GM19025 (cell line): ENCODE results near the gene SH3BGRL2.
"Not testable (repeated sequence)": the region's sequence is repeated elsewhere in the genome, so short reads cannot be mapped to it uniquely, and the experiment has no call there.

Experiments
- ATAC-seq: cut with Tn5 transposase; IDR thresholded peaks from one replicate; pipeline ENCODE4 v1.9.1; 2021; ENCODE audit warnings: mild to moderate bottlenecking, low read depth, moderate library complexity; ENCODE audit not compliant: unreplicated experiment

Gene SH3BGRL2

DNA sequence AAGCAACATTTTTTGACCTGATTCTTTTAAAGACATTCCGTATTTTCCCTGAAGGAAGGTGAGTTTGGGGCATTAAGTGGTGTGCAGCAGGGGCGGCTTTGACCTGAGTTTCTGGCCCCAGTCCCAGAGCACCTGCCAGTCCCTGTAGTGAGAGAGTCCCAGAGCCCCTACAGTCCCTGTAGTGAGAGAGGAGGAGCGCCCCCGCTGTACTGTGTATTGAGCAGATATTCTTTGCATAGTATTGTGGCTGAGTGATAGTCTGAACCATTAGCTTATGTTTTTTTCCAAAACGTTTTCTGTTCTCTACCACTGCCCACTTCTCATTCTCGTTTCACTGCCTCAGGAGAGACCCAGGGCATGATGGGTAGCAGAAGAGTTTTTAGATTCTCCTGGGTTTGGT lies 17.2 kb upstream of the SH3BGRL2 start:
- ATAC-seq, result no peak

DNA sequence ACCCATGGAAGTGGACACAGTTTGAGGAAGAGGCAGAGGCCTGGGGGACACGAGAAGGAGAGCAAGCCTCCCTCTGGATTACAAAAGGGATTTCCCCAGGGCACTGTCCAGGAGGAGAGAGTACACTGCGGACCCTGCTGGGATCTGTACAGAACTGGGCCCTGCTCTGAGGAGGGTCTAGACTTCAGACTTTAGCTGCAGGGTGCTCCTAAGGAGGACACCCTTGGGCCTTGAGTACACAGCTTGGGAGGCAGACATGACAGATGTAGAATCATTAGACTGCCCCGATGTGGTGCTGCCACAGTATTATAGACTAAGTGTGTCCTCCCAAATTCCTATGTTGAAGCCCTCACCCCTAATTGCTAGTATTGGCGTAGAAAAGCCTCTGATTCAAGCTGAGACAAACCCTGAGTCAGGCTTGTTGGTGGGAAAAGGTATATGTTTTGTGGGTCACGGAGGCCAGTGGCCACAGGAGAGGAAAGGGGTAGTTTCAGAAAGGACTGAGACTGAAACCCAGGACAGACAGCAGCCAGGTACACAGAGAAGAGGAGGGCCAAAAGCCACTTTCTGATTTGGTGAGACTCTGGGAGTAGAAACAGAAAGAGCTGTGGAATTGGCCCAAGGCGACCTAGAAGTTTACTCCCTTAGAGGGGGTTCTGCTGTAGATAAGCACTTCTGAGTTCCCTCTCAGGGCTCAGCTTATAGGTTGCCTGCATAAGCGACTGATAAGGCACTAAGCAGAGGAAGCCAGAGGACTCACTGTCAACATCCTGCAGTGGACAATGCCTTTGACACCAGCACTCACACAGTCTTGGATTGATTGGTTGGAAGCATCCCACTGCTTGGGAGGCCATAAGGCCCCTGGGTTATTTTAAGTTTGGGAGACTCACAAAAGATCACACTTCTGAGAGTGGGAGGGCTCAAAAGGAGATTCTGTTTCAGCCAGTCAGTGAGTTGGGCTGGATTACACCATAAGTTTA lies 16.5 kb upstream of the SH3BGRL2 start:
- peak; percentile 70 for ATAC-seq

DNA sequence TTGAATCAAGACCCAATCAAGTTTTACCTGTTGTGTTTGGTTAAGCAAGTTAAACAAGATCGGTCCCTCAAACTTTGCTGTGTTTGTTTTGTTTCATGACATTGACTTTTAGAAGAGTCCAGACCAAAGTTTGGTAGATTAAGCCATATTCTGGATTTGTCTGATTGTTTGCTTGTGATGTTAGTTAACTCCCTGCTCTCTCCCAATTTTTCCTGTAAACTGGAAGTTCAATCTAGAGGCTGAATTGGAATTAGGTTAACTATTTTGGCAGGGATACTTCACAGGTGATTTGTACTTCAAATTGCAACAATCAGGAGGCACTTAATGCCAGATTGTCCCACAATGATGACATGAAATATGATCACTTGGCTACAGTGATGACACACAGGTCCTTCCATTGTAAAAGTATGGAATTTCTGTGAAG lies 13.6 kb upstream of the SH3BGRL2 start:
- ATAC-seq, result no peak

DNA sequence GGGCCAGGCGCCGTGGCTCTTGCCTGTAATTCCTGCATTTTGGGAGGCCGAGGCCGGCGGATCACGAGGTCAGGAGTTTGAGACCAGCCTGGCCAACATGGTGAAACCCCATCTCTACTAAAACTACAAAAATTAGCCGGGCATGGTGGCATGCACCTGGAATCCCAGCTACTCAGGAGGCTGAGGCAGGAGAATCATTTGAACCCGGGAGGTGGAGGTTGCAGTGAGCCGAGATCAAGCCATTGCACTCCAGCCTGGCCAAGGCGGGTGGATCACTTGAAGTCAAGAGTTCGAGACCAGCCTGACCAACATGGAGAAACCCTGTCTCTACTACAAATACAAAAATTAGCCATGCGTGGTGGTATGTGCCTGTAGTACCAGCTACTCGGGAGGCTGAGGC lies 12.7 kb upstream of the SH3BGRL2 start:
- ATAC-seq, result not testable (repeated sequence)

DNA sequence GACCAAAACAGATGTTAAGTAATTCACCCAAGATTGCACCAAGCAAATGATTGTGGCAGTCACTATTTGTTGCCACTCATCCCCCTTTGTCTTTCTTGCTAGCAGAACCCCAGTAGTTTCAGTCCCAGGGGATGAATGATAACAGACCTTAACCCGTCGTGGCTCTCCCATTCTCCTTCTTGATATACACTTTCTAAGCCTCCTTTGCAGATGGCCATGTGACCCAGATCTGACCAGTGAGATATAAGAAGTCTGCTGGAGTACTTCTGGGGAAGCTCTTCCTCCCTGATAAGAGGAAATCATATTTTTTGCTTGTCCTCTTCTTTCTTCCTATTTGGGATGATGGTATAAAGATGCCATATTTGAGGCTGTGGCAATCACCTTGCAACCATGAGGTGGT lies 9.6 kb upstream of the SH3BGRL2 start:
- no peak for ATAC-seq

DNA sequence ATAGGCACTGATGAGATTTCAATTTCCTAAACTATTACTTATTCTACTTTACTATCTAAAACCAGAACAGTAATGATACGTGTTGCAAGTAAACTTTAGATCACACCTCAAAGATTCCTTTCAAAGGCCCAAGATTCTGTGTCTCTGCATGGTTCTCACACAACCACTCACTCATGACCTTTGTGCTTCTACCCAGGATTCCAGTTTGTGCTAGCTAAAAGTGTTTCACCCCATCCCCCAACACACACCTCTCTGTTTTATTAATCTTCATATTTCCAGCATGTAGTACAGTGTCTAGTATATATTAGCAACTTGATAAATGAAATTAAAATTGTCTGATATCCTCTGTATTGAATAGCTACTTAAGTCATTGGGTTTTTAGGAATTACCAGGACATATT lies 8.8 kb upstream of the SH3BGRL2 start:
- ATAC-seq, result no peak

DNA sequence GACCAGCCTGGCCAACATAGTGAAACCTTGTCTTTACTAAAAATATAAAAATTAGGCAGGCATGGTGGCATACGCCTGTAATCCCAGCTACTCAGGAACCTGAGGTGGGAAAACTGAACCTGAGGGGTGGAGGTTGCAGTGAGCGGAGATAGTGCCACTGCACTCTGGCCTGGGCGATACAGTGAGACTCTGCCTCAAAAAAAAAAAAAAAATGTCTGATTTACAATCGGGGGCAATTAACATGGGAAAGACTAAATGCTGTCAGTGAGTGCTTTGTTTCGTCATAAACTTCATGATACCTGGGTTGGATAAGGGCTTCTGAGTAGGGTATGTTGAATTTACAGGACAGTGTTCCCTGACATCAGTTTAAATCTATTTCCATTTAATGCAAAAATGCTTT lies 8.0 kb upstream of the SH3BGRL2 start:
- no peak for ATAC-seq

DNA sequence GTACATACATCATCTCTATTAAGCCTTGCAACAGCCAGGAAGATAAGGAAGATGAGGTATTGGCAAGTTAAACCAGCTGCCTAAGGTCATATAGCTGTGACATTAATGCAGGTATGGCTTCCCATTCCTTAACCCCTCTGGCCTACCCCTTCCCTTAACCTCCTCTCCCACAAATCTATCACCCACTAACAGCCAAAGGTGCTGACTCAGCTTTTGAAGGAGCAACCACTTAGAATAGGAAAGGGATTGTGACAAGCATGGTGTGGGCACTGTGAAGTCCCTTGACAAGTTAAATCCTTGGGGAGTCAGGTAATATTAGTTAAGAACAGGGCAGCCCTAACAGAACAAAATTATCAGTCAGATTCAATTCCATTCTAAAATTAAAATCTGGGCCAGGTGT lies 5.4 kb upstream of the SH3BGRL2 start:
- no peak for ATAC-seq

DNA sequence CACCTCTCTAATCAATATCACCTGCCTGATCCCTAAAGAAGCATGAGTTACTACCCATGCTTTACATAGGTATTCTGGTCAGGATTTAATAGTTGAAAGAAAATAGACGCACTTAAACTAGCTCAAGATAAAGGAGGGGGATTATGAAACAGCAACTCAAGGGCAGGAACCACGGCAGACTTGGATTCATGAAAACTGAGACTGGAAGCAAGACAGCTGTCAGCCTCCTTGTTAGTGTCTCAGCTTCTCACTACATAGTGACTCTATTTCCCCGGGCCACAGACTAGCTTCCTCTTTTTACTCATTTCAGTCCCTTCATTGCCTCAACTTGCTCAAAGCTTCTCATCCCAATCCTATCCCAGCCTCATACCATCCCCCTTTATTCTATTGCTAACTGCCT lies 4.3 kb upstream of the SH3BGRL2 start:
- ATAC-seq, result no peak

DNA sequence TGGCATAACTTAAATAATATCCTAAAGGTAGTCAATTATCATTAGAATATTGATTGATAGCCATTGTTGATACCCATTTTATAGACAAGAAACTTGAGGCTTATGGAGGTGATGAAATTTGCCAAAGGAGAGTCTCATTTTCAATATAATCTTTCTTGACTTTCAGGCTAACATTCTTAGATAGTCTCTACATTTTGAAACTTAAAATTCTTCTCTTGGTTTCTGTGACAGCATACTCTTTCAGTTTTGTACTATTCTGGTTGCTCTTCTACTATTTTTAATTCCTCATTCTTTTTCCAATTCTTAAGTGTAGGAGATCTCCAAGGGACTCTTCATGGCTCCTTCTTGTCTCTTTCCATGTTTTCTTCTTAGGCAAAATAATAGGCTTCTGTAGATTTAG lies 3.7 kb upstream of the SH3BGRL2 start:
- no peak for ATAC-seq

DNA sequence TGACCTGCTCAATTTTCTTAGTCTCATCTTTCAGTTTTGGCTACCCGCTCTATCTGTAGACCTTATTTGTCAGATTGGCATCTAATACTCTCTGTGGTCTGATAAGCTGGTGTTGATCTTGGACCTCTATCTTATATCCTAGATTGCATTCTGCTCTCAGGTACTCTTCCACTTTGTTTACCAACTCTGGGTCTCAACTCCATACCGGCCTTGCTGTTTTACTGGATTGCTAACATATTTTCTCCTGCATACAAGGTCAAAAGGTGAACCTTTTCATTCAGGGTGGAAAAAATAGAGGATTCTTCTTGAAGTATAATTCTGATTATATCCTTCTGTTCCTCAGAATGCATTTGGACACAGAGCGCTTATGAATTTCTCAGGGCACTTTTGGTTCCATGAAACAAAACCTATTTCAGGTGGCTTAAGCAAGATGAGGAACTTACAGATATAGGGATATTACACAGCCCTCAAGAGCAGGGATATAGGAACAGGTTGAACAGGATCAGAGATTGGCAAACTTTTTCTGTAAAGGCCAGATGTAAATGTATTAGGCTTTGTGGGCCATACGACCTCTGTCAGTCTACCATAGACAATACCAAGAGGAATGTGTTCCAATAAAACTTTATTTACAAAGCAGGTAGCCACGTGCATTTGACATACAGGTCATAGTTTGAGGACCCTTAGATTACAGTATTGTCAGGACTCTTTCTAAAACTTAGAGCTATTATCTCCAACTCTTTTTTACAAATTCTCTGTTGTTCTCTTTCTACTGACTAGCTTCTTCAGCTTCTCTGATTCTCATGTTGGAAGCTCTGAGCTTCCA lies 2.5 kb upstream of the SH3BGRL2 start:
- no peak for ATAC-seq

DNA sequence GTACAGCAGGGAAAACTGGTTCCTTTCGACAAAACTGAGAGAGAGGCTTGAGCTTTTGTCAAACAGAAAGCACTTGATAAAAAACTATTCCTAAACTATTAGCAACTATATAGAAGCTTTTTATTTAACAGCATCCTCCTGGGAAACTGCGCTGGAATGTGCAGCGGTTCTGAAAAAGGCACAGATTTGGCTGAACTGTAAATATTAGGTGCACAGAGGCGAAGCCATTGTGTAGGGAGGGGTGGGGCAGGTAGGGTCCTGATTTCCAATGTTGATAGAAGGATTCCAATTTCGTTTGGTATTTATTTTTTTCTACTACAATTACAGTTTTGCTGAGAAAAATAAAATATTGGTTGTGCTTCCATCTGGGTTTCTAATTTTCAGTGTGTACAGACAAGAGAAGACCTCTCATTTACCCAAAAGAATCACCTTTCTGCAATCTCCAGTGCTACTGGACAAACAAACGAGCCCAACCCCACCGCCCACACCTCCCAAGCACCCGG lies 698 bp upstream of the SH3BGRL2 start:
- ATAC-seq, result no peak

DNA sequence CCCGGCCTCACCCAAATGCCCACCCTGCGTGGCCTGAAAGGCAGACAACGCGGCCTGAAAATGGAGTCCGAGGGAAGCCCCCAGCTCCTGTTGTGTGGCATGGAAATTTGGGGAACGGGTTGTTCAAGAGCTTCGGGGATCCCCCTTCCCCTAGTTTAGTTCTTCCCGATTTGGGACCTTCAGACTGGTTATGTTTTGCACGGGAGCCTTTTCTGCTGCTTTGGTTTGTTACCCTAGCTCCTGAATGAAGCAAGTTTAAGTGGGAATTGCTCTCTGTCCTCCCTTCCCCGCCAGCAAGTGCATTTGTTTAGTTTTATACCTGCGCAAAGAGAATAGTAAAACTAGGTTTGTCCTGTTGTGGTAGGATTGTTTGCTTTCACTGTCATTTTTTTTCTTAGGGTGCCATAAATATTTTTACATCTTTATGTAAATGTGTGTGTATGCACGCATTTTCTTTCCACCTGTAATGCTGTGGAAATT lies 604 bp downstream of the SH3BGRL2 start:
- no peak for ATAC-seq

DNA sequence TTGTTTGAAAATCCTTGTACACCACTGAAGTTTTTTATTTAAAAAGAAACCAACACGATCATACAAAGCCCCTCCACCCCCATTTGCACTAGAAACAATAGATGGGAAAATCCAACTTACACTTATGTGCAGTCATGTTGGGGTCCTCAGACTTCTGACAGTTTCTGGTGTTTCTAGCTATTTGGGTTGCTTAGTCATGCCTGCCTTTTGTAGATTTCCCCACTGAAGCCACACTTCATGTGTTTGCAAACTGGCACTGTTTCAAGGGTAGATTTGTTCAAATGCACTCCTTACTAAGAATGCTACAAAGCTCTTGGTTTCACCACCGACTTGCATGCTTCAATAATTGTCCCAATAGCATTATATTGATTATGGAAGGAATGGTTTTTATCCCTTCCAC lies 1.5 kb downstream of the SH3BGRL2 start:
- ATAC-seq, result no peak

DNA sequence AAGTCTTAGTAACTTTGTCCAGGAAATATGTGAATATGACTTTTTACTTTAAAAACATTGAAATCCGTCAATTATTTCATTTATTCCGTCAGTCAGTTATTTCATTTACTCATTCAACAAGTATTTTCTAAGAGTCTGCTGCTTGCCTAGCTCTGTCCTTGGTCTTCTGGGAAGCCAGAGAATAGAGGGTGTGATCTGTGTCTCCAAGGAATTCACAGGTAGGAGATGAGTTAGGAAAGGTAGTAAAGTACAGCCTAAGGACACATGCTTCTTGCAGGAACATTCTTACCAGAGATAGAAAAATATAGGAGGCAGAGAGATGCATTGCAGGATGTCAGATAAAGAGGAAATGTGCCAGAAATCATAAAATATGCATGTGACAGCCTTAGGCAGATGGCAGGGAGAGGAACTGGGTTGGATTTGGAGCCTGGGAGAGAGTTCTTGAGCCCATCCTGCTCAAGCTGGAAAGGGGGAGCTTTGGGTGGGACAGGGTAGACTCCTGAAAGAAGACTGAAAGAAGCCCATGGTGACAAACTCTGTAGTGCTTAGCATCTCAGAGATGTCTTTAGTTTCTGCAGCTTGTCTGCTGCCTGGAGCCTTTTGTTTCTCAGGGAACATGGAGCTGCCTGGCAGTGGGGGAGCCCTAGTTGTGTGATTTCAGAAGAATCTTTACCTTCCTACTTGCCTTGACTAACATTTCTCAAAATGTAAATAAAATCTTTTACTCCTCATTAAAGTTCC lies 3.5 kb downstream of the SH3BGRL2 start:
- ATAC-seq, result no peak

DNA sequence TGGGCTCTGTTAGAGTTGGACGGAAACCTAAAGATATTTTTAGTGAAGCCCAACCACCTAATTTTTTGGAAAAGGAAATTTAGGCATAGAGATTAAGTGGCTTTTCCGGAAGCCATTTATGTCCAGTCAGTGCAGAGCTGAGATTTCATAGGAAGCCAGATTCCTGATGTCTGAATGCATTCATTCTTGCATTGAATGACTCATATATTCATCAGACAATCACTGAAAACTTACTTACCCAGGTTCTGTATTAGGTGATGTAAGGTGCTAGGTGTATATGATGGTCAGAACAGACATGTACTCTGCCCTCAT lies 4.1 kb downstream of the SH3BGRL2 start:
- no peak for ATAC-seq

DNA sequence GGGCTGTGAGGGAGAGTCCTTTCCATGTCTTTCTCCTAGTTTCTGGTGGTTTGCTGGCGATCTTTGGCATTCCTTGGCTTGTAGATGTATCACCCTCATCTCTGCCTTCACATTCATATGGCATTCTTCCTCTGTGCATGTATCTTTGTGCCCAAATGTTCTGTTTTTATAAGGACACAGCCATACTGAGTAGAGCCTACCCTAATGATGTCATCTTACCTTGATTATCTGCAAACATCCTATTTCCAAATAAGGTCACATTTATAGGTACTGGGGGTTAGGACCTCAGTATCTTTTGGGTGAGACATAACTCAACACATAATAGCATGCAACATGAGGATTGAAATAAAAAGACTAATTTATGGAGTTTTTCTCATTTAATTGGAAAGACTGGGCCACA lies 5.5 kb downstream of the SH3BGRL2 start:
- no peak for ATAC-seq

DNA sequence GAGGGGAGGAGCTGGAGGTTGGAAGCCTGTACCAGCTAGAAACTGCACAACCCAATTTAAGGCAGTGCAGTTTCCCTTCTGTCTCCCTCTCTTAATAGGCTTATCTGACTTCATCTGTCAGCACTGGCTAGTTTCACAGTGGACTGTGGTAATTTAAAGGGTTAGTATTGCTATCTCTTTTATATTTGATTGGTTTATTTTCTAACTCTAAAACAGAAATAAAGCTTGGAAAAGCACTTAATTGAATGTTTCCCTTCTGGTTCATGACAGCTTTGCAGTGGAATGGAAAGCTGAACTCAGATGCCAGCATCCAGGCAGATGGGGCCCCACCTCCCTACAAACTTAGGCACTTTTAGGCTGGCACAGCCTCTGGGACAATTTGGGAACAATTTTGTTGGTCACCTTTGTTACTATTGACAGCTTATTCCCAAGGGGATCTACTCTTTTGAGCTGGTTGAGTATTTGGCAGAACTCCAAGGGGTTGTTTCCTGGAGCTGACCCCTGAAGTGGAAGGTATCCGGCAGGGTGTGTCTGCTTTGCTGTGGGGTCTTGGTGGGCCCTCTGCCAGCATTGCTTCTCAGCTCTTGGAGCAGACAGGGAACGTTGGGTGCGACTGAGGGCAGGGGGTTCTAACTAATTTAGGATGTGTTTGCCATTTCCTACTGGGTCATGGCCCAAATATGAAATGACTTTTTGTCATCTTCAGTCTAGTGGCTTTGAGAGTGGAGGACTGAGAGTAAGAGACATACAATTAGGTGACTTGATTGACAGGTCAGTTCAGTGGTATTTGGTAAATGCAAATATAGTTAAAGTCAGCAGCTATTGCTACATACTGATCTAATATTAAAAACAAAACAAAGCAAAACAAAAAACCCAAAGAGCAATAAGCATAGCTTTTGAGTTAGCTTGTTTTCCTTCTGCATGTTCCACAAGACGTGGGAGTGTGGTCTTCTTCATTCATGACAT lies 9.3 kb downstream of the SH3BGRL2 start:
- no peak for ATAC-seq

DNA sequence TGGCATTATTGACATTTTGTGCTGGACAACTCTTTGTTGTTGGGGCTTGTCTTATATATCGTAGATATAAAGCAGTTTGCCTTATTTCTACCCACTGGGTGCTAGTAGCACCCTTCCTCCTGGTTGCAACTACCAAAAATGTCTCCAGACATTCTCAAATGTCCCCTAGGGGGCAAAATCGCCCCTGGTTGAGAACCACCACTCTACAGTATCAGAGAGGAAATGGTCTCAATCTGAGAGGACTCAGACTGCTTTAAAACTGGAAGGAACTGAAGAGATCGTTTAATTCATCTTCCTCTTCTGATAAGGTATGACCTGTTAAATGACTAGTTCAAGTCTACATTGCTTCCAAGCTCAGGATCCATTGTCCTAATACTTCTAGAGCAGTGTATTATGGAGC lies 14.9 kb downstream of the SH3BGRL2 start:
- ATAC-seq, result no peak

DNA sequence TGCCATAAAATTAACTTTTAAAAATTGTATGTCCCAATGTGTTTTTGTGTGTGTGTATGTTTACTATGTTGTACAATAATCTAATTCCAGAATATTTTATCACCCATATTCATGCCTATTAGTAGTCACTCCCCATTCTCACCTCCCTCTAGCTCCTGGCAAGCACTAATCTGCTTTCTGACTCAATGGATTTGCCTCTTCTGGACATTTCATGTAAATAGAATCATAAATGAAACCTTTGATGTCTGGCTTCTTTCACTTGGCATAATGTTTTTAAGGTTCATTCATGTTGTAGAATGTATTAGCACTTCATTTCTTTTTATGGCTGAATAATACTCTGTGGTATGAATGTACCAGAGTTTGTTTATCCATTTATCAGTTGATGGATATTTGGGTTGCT lies 15.4 kb downstream of the SH3BGRL2 start:
- no peak for ATAC-seq
